ENCODE results near the gene CORIN. TPM values are rescaled to one million over a fixed set of nuclear protein-coding genes. Genes with fewer than 3 reads are reported as not detected.
"Not testable (repeated sequence)": the region's sequence is repeated elsewhere in the genome, so short reads cannot be mapped to it uniquely, and the experiment has no call there.

Gene CORIN
- total RNA-seq, 2 donors from 2014 or later: 0.32 to 0.48 TPM

GRCh38 chr4:47736146-47736545 is 101.7 kb downstream of the CORIN start:
- DNase-seq (ENCODE audit: low spot score): no peak
- intact Hi-C loops (cut with DNase I): no loop called here

- DNase-seq (ENCODE audit: low spot score): no peak
- intact Hi-C loops (cut with DNase I): loop anchor here in 1 of 2 donors (5.0 kb wide), 1 partner anchor 1269 kb away; no protein-coding TSS in a partner anchor
Observed at GRCh38 chr4:47733302-47734175, 104.3 kb downstream of the CORIN start.

GRCh38 chr4:47731182-47731581 is 106.7 kb downstream of the CORIN start:
- intact Hi-C loops (cut with DNase I): loop anchor here in 1 of 2 donors (5.0 kb wide), 1 partner anchor 1271 kb away; no protein-coding TSS in a partner anchor

GRCh38 chr4:47729131-47729680 is 108.7 kb downstream of the CORIN start:
- intact Hi-C loops (cut with DNase I): no loop called here
- DNase-seq (ENCODE audit: low spot score): no peak

More at GRCh38 chr4:47731182-47731581, 106.7 kb downstream of the CORIN start:
- no peak for DNase-seq (ENCODE audit: low spot score)

- no peak for DNase-seq (ENCODE audit: low spot score)
- intact Hi-C loops (cut with DNase I): no loop called here
Observed at GRCh38 chr4:47721892-47722575, 115.8 kb downstream of the CORIN start.

GRCh38 chr4:47721485-47721884 is 116.4 kb downstream of the CORIN start:
- DNase-seq (ENCODE audit: low spot score): no peak
- intact Hi-C loops (cut with DNase I): no loop called here

- intact Hi-C loops (cut with DNase I): no loop called here
- DNase-seq (ENCODE audit: low spot score): no peak
Observed at GRCh38 chr4:47720787-47721186, 117.1 kb downstream of the CORIN start.

- DNase-seq (ENCODE audit: low spot score): no peak
Observed at GRCh38 chr4:47719576-47719975, 118.3 kb downstream of the CORIN start.

GRCh38 chr4:47718696-47719095 is 119.2 kb downstream of the CORIN start:
- DNase-seq (ENCODE audit: low spot score): no peak
- intact Hi-C loops (cut with DNase I): no loop called here

More at GRCh38 chr4:47719576-47719975, 118.3 kb downstream of the CORIN start:
- intact Hi-C loops (cut with DNase I): no loop called here

- intact Hi-C loops (cut with DNase I): no loop called here
- DNase-seq (ENCODE audit: low spot score): no peak
Observed at GRCh38 chr4:47717188-47717587, 120.7 kb downstream of the CORIN start.

GRCh38 chr4:47715716-47716416 is 122.0 kb downstream of the CORIN start:
- intact Hi-C loops (cut with DNase I): no loop called here
- no peak for DNase-seq (ENCODE audit: low spot score)

GRCh38 chr4:47714269-47714668 is 123.6 kb downstream of the CORIN start:
- DNase-seq (ENCODE audit: low spot score): no peak
- intact Hi-C loops (cut with DNase I): no loop called here

- no peak for DNase-seq (ENCODE audit: low spot score)
Observed at GRCh38 chr4:47713129-47713834, 124.6 kb downstream of the CORIN start.

GRCh38 chr4:47711646-47712045 is 126.2 kb downstream of the CORIN start:
- DNase-seq (ENCODE audit: low spot score): no peak
- intact Hi-C loops (cut with DNase I): no loop called here

More at GRCh38 chr4:47713129-47713834, 124.6 kb downstream of the CORIN start:
- intact Hi-C loops (cut with DNase I): no loop called here

- no peak for DNase-seq (ENCODE audit: low spot score)
- intact Hi-C loops (cut with DNase I): no loop called here
Observed at GRCh38 chr4:47711183-47711582, 126.7 kb downstream of the CORIN start.

GRCh38 chr4:47706352-47706751 is 131.5 kb downstream of the CORIN start:
- DNase-seq (ENCODE audit: low spot score); intact Hi-C loops (cut with DNase I): not testable (repeated sequence)

- intact Hi-C loops (cut with DNase I): no loop called here
Observed at GRCh38 chr4:47705326-47705981, 132.4 kb downstream of the CORIN start.

GRCh38 chr4:47704693-47705325 is 133.1 kb downstream of the CORIN start:
- no peak for DNase-seq (ENCODE audit: low spot score)
- intact Hi-C loops (cut with DNase I): no loop called here

More at GRCh38 chr4:47705326-47705981, 132.4 kb downstream of the CORIN start:
- DNase-seq (ENCODE audit: low spot score): no peak
